Activated CD4-positive, alpha-beta T cell treated with anti-CD3 and anti-CD28 coated beads, Interleukin-2, amount 50 U/mL, for 16 hours (primary cell): Measurements from ENCODE around the gene PICK1.
A peak's percentile ranks its signal among the peaks of the same experiment; 100 is the strongest.
"Not testable (repeated sequence)": the region's sequence is repeated elsewhere in the genome, so short reads cannot be mapped to it uniquely, and the experiment has no call there.

Experiments
- DNase-seq: peaks from one replicate; pipeline ENCODE4 v3.0.0-alpha.2; 2020

Gene PICK1

GRCh38 chr22:38077595-38077994, 20.4 kb downstream of the PICK1 start:
- no peak for DNase-seq

- no peak for DNase-seq
Measured at GRCh38 chr22:38078046-38078840, 21.0 kb downstream of the PICK1 start.

GRCh38 chr22:38079208-38079607, 22.0 kb downstream of the PICK1 start:
- not testable (repeated sequence) for DNase-seq

GRCh38 chr22:38079804-38080203, 22.6 kb downstream of the PICK1 start:
- no peak for DNase-seq

DNA sequence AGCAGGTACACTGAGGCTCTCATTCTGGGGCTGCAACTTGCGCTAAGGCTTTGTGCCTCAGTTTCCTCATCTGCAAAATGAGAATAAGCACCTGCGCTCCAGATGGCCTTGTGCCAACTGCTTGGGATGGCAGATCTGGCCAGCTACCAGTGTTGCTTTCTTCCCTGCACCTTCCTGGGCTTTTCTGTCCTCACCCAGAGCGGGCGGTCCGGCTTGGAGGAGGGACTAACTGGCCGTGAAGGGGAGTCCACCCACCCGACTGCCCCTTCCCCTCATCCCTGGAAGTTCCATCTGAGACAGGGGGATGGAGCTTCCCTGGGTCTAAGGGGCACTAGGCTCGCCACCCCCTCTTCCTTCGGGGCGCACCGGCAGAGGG, 23.3 kb downstream of the PICK1 start:
- DNase-seq = no peak

DNA sequence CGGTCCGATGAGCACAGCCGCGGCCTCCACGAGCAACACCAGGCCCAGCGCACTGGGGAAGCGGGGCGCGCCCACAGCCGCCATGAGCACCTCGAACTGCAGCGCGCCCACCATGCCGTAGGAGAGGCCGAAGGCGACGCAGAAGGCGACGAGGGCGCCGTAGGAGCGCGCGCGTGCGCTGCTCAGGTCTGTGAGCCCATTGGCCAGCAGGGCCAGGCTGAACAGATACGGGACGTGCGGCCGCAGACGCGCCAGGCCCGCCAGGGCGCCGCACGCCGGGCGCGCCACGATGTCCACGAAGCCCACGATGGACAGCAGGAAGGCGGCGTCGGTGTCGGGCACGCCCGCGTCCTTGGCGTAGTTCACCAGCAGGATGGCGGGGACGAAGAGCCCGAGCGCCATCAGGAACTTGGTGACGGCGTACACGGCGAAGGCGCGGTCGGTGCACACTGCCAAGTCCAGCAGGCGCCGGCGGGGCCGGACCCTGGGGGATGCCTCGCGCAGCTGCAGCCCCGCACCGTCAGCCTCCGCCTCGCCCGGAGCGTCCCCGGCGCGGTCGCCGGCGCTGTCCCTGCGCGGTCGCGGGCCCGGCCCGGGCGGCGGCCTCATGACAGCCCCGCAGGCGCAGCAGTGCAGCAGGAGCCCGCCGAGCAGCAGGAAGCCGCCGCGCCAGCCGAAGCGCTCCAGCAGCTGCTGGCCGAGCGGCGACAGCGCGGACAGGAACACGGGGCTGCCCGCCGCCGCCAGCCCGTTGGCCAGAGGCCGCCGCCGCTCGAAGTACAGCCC, 23.8 kb downstream of the PICK1 start:
- peak; percentile 12 for DNase-seq

- no peak for DNase-seq
Measured at GRCh38 chr22:38081636-38081940, 24.4 kb downstream of the PICK1 start.

DNA sequence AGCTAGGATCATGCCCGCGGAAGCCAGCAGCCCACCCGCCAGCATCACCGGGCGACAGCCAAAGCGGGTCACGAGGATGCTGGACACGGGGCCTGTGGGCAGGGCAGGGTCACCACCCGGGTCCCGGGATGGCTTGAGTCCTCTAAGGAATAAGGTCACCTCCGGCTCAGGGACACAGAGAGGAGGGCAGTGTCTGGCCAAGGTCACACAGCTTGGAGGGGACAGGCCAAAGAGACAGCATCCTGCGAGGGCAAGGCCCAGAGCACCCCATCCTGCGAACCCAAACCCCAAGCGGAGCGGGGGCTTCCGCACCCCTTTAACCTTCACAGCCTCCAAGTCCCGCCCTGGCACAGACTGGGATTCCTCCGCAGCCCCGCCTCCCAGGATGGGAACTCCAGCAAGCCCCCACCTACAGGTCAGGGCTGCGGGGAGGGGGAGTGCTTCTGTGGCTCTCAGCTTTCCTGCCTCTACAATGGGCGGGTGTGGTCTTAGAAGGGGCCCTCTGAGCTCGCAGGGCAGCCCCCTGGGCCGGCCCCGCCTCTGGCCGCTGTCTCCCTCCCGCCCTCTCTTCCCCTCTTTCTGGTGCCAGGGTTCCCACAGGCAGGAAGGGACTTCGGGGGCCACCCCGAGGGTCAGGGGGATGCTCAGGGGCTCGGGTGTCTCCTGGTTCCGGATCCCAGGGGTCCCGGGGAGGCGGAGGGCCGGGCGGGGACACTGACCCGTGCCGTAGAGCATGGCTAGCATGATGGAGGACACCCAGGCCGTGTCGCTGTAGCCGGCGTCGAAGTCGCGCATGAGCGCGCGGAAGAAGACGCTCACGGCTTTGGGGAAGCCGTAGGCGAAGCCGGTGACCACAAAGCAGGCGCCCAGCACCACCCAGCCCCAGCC, 25.0 kb downstream of the PICK1 start:
- no peak for DNase-seq

GRCh38 chr22:38082986-38083710, 25.9 kb downstream of the PICK1 start:
- DNase-seq = no peak

- DNase-seq = no peak
Measured at GRCh38 chr22:38083931-38084631, 26.9 kb downstream of the PICK1 start, which contains the start of gene SLC16A8. Gene SLC16A8 (minus strand): TSS chr22:38084184. CDS start chr22:38082873, 1,311 bp downstream.

DNA sequence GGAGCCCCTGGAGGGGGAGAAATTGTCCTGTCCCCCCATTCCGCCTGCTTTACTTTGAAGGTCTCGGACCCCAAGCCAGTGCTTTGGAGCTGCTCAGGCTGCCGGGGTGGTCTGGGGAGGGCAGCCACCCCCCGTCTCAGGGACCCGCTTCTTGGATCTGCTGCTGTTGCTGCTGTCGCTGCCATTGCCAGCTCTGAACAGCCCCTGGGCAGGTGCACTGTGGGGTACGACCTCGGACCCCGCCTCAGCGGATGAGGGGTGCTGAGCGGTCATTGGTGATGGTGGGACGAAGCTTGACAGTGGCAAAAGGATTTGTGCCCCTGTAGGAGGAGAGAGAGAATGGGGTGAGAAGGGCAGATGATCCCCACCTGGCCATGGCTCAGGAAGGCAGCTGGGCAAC, 27.9 kb downstream of the PICK1 start:
- DNase-seq = no peak

GRCh38 chr22:38085501-38085900, 28.3 kb downstream of the PICK1 start:
- DNase-seq = no peak

DNA sequence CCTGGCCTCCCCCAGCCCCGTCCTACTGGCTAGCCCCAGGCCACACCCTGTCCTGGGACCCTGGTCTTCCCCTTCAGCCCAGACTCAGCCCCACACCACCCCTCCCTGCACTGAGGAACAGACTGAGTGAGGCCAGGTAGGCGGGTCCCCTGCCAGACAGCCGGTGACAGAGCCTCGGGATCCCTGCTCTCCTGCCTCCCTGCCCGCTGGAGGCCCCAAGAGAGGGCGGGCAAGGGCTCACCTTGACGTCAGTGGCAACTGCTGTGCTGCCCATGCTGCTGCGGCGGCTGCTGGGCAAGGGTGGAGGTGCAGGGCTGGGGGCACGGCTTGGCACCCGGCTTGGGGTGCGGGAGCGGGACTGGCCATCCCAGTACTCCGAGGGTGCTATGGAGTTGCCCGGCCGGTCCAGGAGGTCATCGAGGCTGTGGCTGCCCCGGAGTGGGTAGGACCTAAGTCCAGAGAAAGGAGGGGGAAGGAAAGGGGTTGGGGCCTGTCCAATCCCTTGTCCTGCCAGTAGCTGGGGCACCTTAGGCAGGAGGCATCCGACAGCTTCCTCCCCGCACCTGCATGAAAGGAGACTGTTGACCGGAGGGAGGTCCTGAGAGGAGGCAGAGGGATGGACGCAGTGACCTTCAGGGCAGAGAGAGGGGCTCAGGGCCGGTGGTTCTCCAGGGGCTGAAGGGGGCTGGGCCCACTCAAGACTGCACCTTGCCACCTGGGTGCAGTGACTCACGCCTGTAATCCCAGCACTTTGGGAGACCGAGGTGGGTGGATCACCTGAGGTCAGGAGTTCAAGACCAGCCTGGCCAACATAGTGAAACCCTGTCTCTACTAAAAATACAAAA, 29.0 kb downstream of the PICK1 start:
- no peak for DNase-seq

GRCh38 chr22:38086942-38087341, 29.7 kb downstream of the PICK1 start:
- no peak for DNase-seq

- DNase-seq = no peak
Measured at GRCh38 chr22:38087855-38088254, 30.7 kb downstream of the PICK1 start.

DNA sequence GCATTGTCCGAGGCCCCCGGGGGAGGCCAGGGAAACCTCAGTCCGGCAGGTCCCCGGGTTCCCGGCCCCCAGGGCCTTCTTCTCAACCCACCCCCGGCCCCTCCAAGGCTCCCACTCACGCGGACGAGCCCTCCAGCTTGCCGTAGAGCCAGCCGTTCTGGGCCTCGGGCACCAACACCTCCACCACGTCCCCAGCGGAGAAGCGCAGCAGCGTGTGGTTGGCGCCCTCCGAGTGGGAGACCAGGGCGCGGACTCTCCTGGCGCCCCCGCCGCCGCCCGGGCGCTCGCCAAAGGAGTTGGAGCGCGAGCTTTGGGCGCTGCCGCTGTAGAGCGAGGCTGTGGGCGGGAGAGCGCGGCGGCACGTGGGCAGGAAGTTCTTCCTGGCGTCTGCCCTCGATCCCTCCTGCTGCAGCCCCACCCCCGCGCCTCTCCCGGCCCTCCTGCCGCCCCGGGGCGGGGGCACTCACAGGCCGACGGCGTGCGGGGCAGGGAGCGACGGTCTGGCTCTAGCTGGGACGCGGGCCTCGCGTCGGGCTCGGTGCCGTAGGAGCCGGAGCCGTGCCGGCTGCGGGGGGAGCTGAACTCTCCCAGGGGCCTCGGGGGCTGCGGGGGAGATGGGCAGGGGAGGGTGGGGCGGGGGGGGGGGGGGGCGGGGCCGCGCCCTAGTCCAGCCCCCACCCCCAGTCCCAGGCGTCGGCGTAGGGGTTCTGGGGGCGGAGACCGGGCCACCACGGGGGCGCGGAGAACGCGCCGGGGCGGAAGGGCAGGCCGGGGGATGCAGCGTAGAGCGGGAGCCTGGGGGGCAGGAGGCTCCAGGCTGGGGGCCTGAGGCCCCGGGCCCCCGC, 31.6 kb downstream of the PICK1 start:
- DNase-seq = no peak

GRCh38 chr22:38089474-38089851, 32.3 kb downstream of the PICK1 start:
- DNase-seq = no peak

GRCh38 chr22:38097058-38097457, 39.9 kb downstream of the PICK1 start:
- no peak for DNase-seq

- no peak for DNase-seq
Measured at GRCh38 chr22:38097557-38098409, 40.6 kb downstream of the PICK1 start.
